Fibroblast of pulmonary artery (primary cell): ENCODE data around the gene RAB8B.

ENCODE experiments used
- DNase-seq: peaks from one replicate; pipeline ENCODE4 v3.0.0-alpha.2; 2010; ENCODE audit warnings: low read depth
- H3K4me3 ChIP-seq: replicated peaks from 2 replicates; pipeline ENCODE4 v1.5.1; 2011; ENCODE audit warnings: low read depth, mild to moderate bottlenecking, control low read depth, low read length, moderate library complexity
- CTCF ChIP-seq: IDR thresholded peaks from 2 replicates; pipeline ENCODE4 v1.5.1; 2011; ENCODE audit warnings: mild to moderate bottlenecking, control low read depth, low read length, inconsistent platforms; ENCODE audit errors: missing control alignments

Gene RAB8B

GRCh38 chr15:63305260-63305659 is 115.9 kb downstream of the RAB8B start:
- TF ChIP-seq CTCF = no peak
- no peak for DNase-seq
- no peak overlapping the region for H3K4me3 ChIP-seq

GRCh38 chr15:63306492-63307073 is 117.2 kb downstream of the RAB8B start:
- no peak overlapping the region for H3K4me3 ChIP-seq
- DNase-seq = no peak
- no peak for TF ChIP-seq CTCF

GRCh38 chr15:63308491-63308890 is 119.1 kb downstream of the RAB8B start:
- DNase-seq = no peak
- no peak for TF ChIP-seq CTCF
- no peak overlapping the region for H3K4me3 ChIP-seq

GRCh38 chr15:63308947-63309346 is 119.5 kb downstream of the RAB8B start:
- peak; percentile 51 for DNase-seq
- no peak overlapping the region for H3K4me3 ChIP-seq
- TF ChIP-seq CTCF = no peak

GRCh38 chr15:63310646-63311045 is 121.2 kb downstream of the RAB8B start:
- no peak for TF ChIP-seq CTCF

GRCh38 chr15:63312286-63312685 is 122.9 kb downstream of the RAB8B start:
- no peak for DNase-seq
- no peak for TF ChIP-seq CTCF
- no peak overlapping the region for H3K4me3 ChIP-seq

More at GRCh38 chr15:63310646-63311045, 121.2 kb downstream of the RAB8B start:
- H3K4me3 ChIP-seq = no peak overlapping the region
- DNase-seq = peak; percentile 58

GRCh38 chr15:63313825-63314224 is 124.4 kb downstream of the RAB8B start:
- DNase-seq = no peak
- no peak for TF ChIP-seq CTCF

More at GRCh38 chr15:63313825-63314224, 124.4 kb downstream of the RAB8B start:
- H3K4me3 ChIP-seq = no peak overlapping the region
